Measurements from ENCODE around the gene SH3TC1.

DNA sequence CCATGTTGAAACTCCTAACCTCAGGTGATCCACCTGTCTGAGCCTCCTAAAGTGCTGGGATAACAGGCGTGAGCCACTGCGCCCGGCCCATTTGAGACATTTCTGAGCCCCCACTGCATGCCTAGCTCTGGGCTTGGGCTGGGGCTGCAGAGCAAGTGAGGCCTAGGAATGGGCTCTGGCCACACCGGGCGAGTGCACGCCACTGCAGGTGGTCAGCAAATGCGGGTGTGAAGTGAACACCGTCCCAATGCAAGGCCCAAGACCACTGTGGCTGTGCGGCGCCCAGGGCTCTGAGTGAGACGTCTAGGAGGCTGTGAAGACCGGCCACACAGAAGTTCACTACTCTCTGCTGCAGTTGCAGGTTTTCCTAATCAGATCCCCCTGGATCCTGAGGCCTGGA, 9.5 kb downstream of the SH3TC1 start:
- TF ChIP-seq, protein P1, sequence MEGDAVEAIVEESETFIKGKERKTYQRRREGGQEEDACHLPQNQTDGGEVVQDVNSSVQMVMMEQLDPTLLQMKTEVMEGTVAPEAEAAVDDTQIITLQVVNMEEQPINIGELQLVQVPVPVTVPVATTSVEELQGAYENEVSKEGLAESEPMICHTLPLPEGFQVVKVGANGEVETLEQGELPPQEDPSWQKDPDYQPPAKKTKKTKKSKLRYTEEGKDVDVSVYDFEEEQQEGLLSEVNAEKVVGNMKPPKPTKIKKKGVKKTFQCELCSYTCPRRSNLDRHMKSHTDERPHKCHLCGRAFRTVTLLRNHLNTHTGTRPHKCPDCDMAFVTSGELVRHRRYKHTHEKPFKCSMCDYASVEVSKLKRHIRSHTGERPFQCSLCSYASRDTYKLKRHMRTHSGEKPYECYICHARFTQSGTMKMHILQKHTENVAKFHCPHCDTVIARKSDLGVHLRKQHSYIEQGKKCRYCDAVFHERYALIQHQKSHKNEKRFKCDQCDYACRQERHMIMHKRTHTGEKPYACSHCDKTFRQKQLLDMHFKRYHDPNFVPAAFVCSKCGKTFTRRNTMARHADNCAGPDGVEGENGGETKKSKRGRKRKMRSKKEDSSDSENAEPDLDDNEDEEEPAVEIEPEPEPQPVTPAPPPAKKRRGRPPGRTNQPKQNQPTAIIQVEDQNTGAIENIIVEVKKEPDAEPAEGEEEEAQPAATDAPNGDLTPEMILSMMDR (IDR thresholded peaks at IDR 0.05) = no peak
- TF ChIP-seq POLR2A (IDR thresholded peaks at IDR 0.05) = no peak
